Mesenchymal stem cell (in vitro differentiated cells and primary cell): ENCODE measurements around the gene GP9.

ENCODE experiments used
- DNase-seq: peaks from one replicate; pipeline ENCODE4 v3.0.0-alpha.2; 2013
- H2AFZ ChIP-seq: one replicate; pipeline ENCODE4 v1.6.1; 2013; ENCODE audit warnings: low read depth, mild to moderate bottlenecking, control low read depth, inconsistent platforms, low read length, moderate library complexity
- H2AK5ac ChIP-seq: 2 replicates; pipeline ENCODE4 v1.6.1; 2013; ENCODE audit warnings: low read length, moderate library complexity, mild to moderate bottlenecking, inconsistent platforms; ENCODE audit not compliant: severe bottlenecking
- H2BK120ac ChIP-seq: one replicate; pipeline ENCODE4 v1.6.1; 2013; ENCODE audit warnings: low read depth, mild to moderate bottlenecking, inconsistent platforms, low read length, moderate library complexity
- H2BK12ac ChIP-seq, 2 experiments: one replicate each; pipeline ENCODE4 v1.6.1; 2013; ENCODE audit warnings: inconsistent platforms in 2 of 2, low read length in 2 of 2, mild to moderate bottlenecking in 2 of 2, moderate library complexity in 2 of 2, control low read depth in 1 of 2
- H2BK15ac ChIP-seq: one replicate; pipeline ENCODE4 v1.6.1; 2013; ENCODE audit warnings: mild to moderate bottlenecking, low read depth, inconsistent platforms; ENCODE audit not compliant: poor library complexity, severe bottlenecking
- H2BK5ac ChIP-seq: 2 replicates; pipeline ENCODE4 v1.6.1; 2013; ENCODE audit warnings: low read depth, mild to moderate bottlenecking, low read length, control low read depth, inconsistent platforms; ENCODE audit not compliant: poor library complexity, severe bottlenecking
- H3K14ac ChIP-seq, 2 experiments: one replicate each; pipeline ENCODE4 v1.6.1; 2013; ENCODE audit warnings: inconsistent platforms in 2 of 2, low read length in 2 of 2, control low read depth in 1 of 2, mild to moderate bottlenecking in 1 of 2, moderate library complexity in 1 of 2
- H3K18ac ChIP-seq, 2 experiments: one replicate each; pipeline ENCODE4 v1.6.1; 2013; ENCODE audit warnings: inconsistent platforms in 2 of 2, low read length in 2 of 2, control low read depth in 1 of 2, low read depth in 1 of 2, mild to moderate bottlenecking in 1 of 2
- H3K23ac ChIP-seq, 2 experiments: one replicate each; pipeline ENCODE4 v1.6.1; 2013; ENCODE audit warnings: inconsistent platforms in 2 of 2, low read length in 2 of 2, mild to moderate bottlenecking in 2 of 2, moderate library complexity in 2 of 2, control low read depth in 1 of 2
- H3K27ac ChIP-seq: 2 replicates; pipeline ENCODE4 v1.5.1; 2013; ENCODE audit warnings: mild to moderate bottlenecking, moderate library complexity, low read length, control low read depth, inconsistent platforms; ENCODE audit not compliant: poor library complexity, severe bottlenecking
- H3K27me3 ChIP-seq, 2 experiments: 2 replicates each; pipeline versions ENCODE4 v1.6.1 to v1.7.0; 2013; ENCODE audit warnings: low read length in 2 of 2, mild to moderate bottlenecking in 2 of 2, moderate library complexity in 2 of 2, control low read depth in 1 of 2, inconsistent platforms in 1 of 2; ENCODE audit not compliant: control insufficient read depth in 1 of 2, insufficient read depth in 1 of 2
- H3K36me3 ChIP-seq, 2 experiments: 2 replicates each; pipeline versions ENCODE4 v1.6.1 to v1.7.0; 2013; ENCODE audit warnings: low read length in 2 of 2, control low read depth in 1 of 2, inconsistent platforms in 1 of 2, low read depth in 1 of 2, mild to moderate bottlenecking in 1 of 2; ENCODE audit not compliant: insufficient read depth in 2 of 2, control insufficient read depth in 1 of 2
- H3K4ac ChIP-seq, 2 experiments: one replicate each; pipeline ENCODE4 v1.6.1; 2013; ENCODE audit warnings: inconsistent platforms in 2 of 2, low read length in 2 of 2, mild to moderate bottlenecking in 2 of 2, moderate library complexity in 2 of 2, control low read depth in 1 of 2, low read depth in 1 of 2
- H3K4me1 ChIP-seq: 2 replicates; pipeline ENCODE4 v1.6.1; 2013; ENCODE audit warnings: low read depth, low read length, control low read depth; ENCODE audit not compliant: control insufficient read depth, insufficient read depth
- H3K4me2 ChIP-seq: 2 replicates; pipeline ENCODE4 v1.6.1; 2013; ENCODE audit warnings: low read length, mild to moderate bottlenecking, inconsistent platforms; ENCODE audit not compliant: poor library complexity, severe bottlenecking
- H3K4me3 ChIP-seq, 2 experiments: 2 replicates each; pipeline versions ENCODE4 v1.5.1 to v1.7.0; 2013; ENCODE audit warnings: low read length in 2 of 2, mild to moderate bottlenecking in 2 of 2, control low read depth in 1 of 2, low read depth in 1 of 2; ENCODE audit not compliant: insufficient read depth in 1 of 2
- H3K79me1 ChIP-seq: replicated peaks from 2 replicates; pipeline ENCODE4 v1.6.1; 2013; ENCODE audit warnings: mild to moderate bottlenecking, control low read depth, low read length, inconsistent platforms; ENCODE audit not compliant: poor library complexity, severe bottlenecking
- H3K9ac ChIP-seq: 2 replicates; pipeline ENCODE4 v1.7.0; 2013; ENCODE audit warnings: mild to moderate bottlenecking, low read length, moderate library complexity
- H3K9me3 ChIP-seq: 2 replicates; pipeline ENCODE4 v1.7.0; 2013; ENCODE audit warnings: mild to moderate bottlenecking, low read length; ENCODE audit not compliant: control insufficient read depth
- H4K8ac ChIP-seq: one replicate; pipeline ENCODE4 v1.6.1; 2013; ENCODE audit warnings: inconsistent platforms, mild to moderate bottlenecking, low read length, moderate library complexity
- H4K91ac ChIP-seq: one replicate; pipeline ENCODE4 v1.6.1; 2013; ENCODE audit warnings: mild to moderate bottlenecking, low read length, inconsistent platforms
- WGBS: methylation state at CpG from one replicate; pipeline ENCODE4 v1.1.7; 2013; ENCODE audit warnings: mixed read lengths; 5-methylcytosine and 5-hydroxymethylcytosine counted together

GP9 gene

DNA sequence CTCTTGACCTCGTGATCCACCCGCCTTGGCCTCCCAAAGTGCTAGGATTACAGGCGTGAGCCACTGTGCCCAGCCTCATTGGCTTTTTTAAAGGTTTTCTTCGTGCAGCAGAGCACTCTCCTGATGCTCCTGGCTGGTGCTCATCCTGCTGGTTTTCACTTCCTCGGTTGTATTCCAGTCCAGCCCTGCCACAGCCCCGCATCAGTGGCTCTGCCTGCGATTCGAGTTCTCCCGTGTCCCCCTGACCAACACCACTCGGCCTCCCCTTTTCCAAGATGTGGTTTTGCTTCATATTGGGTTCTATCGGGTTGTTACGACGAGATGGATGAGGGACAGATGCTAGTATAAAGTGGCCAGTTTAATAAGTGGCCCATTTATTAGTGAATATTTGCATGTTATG lies 31.7 kb upstream of the GP9 start:
- Histone ChIP-seq H2BK12ac (no peak overlapping the region), H2BK120ac (no peak overlapping the region), H3K4me2 (no peak overlapping the region), H3K14ac (no peak overlapping the region), H2BK5ac (no peak overlapping the region), H3K4me3 (peak overlapping the region in 1 of 2 experiments; percentile 20), H3K18ac (no peak overlapping the region), H2AK5ac (no peak overlapping the region), H4K91ac (no peak overlapping the region), H3K9me3 (peaks cover 6% of the 10 kb centered on the region), H3K27ac (no peak overlapping the region), H3K27me3 (peaks cover 29 to 39% of the 10 kb centered on the region in 2 experiments), H2BK15ac (no peak overlapping the region), H3K23ac (no peak overlapping the region), H3K9ac (no peak overlapping the region), H3K36me3 (no peaks in the 10 kb centered on the region), H3K4ac (no peak overlapping the region), H2AFZ (no peak overlapping the region), H4K8ac (no peak overlapping the region), H3K79me1 (no peaks in the 10 kb centered on the region), H3K4me1 (peaks cover 8% of the 10 kb centered on the region)
- WGBS = 88% methylated on average over 12 of the region's 13 CpGs
- DNase-seq = no peak

DNA sequence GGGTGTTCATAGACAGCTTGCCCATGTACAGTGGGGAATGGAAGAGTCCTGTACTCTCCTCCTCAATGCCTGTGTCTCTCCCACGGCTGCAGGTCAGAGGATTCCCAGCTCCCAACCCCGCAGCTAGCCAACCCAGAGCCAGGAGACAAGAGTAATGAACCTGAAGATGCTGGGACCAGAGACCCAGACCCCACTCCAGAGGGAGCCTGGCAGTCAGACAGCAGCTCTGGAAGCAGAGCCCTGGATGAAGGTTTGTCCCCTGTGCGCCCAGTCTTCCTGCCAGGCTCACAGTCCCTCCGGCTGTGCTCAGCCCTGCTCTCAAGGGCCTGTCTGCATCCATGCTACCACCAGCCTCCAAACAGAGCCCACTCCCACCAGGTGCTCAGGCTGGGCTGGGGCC lies 30.0 kb upstream of the GP9 start:
- H2BK12ac ChIP-seq = no peak overlapping the region
- H3K18ac ChIP-seq = no peak overlapping the region
- no peak for DNase-seq
- H4K91ac ChIP-seq = no peak overlapping the region
- peaks cover 19 to 28% of the 10 kb centered on the region in 2 experiments for H3K27me3 ChIP-seq
- H3K9ac ChIP-seq = no peak overlapping the region
- H3K9me3 ChIP-seq = peaks cover 6% of the 10 kb centered on the region
- no peak overlapping the region for H2BK5ac ChIP-seq
- peak overlapping the region; percentile 40 for H4K8ac ChIP-seq
- no peak overlapping the region for H3K14ac ChIP-seq
- peaks cover 8% of the 10 kb centered on the region for H3K4me1 ChIP-seq
- H2AFZ ChIP-seq = no peak overlapping the region
- no peaks in the 10 kb centered on the region for H3K79me1 ChIP-seq
- H3K27ac ChIP-seq = no peak overlapping the region
- no peaks in the 10 kb centered on the region for H3K36me3 ChIP-seq
- 100% methylated on average over 3 of the region's 4 CpGs for WGBS
- no peak overlapping the region for H2AK5ac ChIP-seq
- H3K4me3 ChIP-seq = no peak overlapping the region
- no peak overlapping the region for H3K23ac ChIP-seq
- H3K4me2 ChIP-seq = no peak overlapping the region
- no peak overlapping the region for H2BK120ac ChIP-seq
- H3K4ac ChIP-seq = no peak overlapping the region
- no peak overlapping the region for H2BK15ac ChIP-seq

DNA sequence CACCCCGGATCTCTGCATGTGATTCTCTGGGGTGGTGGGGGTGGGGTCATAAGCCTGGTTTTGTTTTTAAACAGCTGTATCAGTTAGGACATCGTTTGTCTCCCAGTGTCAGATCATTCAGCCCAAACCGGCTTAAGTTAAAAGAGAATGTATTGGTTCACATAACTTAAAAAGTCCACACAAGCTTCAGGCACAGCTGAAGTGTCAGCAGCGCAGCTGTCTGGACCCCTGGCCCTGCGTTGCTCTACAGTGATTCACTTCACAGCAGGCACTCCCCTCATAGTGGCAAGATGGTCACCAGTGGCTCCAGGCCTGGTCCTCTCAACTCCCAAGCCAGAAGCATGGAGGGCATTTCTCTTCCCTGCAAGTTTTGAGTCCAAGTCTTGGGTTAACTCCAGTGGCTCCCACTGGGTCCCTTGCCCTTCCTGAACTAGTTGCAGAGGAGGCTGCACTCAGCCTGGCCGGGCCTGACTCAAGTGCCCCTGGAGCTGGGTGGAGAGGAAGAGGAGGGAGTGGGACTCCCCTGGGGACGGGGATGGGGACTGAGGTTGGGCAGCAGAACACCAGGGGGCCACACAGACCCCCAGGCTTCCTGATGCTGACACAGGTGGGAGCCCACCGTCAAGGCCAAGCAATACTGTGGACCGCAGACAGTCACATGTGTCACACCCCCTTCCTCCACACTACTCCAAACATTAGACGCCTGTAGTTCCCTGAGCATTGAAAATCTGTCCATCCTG lies 28.9 kb upstream of the GP9 start:
- Histone ChIP-seq H3K9me3 (peaks cover 6% of the 10 kb centered on the region), H3K4me3 (no peak overlapping the region), H3K79me1 (no peaks in the 10 kb centered on the region), H4K91ac (no peak overlapping the region), H2AK5ac (no peak overlapping the region), H3K27ac (no peak overlapping the region), H3K4me1 (peaks cover 7% of the 10 kb centered on the region), H4K8ac (no peak overlapping the region), H2BK15ac (no peak overlapping the region), H2BK120ac (no peak overlapping the region), H3K27me3 (peaks cover 16 to 21% of the 10 kb centered on the region in 2 experiments), H3K36me3 (no peaks in the 10 kb centered on the region), H3K4ac (no peak overlapping the region), H3K14ac (no peak overlapping the region), H2BK5ac (no peak overlapping the region), H3K23ac (no peak overlapping the region), H3K9ac (no peak overlapping the region), H3K4me2 (no peak overlapping the region), H3K18ac (no peak overlapping the region), H2AFZ (no peak overlapping the region), H2BK12ac (no peak overlapping the region)
- DNase-seq = no peak
- 78% methylated on average over 9 of the region's 10 CpGs for WGBS

DNA sequence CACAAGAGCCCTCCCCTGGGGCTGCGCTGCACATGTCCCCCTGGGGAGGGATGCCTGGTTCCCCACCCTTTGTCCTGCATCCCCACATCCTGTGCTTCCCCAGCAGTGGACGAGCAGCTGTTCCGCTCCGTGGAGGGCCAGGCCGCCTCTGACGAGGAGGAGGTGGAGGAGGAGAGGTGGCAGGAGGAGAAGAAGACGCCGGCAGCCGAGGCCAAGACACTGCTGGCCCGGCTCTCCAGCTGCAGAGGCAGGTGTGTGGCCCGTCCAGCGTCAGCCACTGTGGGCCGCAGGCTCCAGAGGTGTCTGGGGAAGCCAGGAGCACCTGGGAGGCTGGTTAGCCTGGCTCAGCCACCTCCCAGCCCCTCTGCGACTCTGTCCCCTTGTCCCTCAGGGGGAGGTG lies 27.9 kb upstream of the GP9 start:
- H3K23ac ChIP-seq = no peak overlapping the region
- no peak overlapping the region for H3K4me2 ChIP-seq
- peaks cover 6% of the 10 kb centered on the region for H3K9me3 ChIP-seq
- H2AK5ac ChIP-seq = no peak overlapping the region
- H3K18ac ChIP-seq = no peak overlapping the region
- no peak overlapping the region for H4K91ac ChIP-seq
- peaks cover 20 to 22% of the 10 kb centered on the region in 2 experiments for H3K27me3 ChIP-seq
- H3K9ac ChIP-seq = no peak overlapping the region
- no peaks in the 10 kb centered on the region for H3K4me1 ChIP-seq
- no peak overlapping the region for H2BK15ac ChIP-seq
- 77% methylated on average over 13 of the region's 14 CpGs for WGBS
- H2BK5ac ChIP-seq = no peak overlapping the region
- no peak overlapping the region for H2BK120ac ChIP-seq
- no peak overlapping the region for H3K27ac ChIP-seq
- no peak overlapping the region for H3K4ac ChIP-seq
- H4K8ac ChIP-seq = no peak overlapping the region
- no peak overlapping the region for H2BK12ac ChIP-seq
- no peaks in the 10 kb centered on the region for H3K36me3 ChIP-seq
- no peak overlapping the region for H2AFZ ChIP-seq
- H3K14ac ChIP-seq = no peak overlapping the region
- no peaks in the 10 kb centered on the region for H3K79me1 ChIP-seq
- no peak overlapping the region for H3K4me3 ChIP-seq
- no peak for DNase-seq
